Fibroblast of lung (primary cell): ENCODE measurements around the gene MGP. TPM values are rescaled to one million over a fixed set of nuclear protein-coding genes. Genes with fewer than 3 reads are reported as not detected.

ENCODE experiments used
- DNase-seq, 2 donors: peaks; one replicate each; pipeline versions ENCODE4 v3.0.0 to v3.0.0-alpha.2; 2010; ENCODE audit warnings: low read depth in 2 of 2
- H2AFZ ChIP-seq: 2 replicates; pipeline ENCODE4 v1.5.1; 2012; ENCODE audit warnings: low read length, control low read depth, inconsistent platforms
- H3K27ac ChIP-seq: 2 replicates; pipeline ENCODE4 v1.5.1; 2011; ENCODE audit warnings: low read length, control low read depth; ENCODE audit not compliant: insufficient read depth
- H3K27me3 ChIP-seq: 2 replicates; pipeline ENCODE4 v1.5.1; 2011; ENCODE audit warnings: mild to moderate bottlenecking, low read length; ENCODE audit not compliant: control insufficient read depth, insufficient read depth
- H3K36me3 ChIP-seq: 2 replicates; pipeline ENCODE4 v1.5.1; 2011; ENCODE audit warnings: low read length; ENCODE audit not compliant: control insufficient read depth, insufficient read depth
- H3K4me1 ChIP-seq: 2 replicates; pipeline ENCODE4 v1.5.1; 2011; ENCODE audit warnings: low read length; ENCODE audit not compliant: control insufficient read depth, insufficient read depth; ENCODE audit errors: extremely low read depth
- H3K4me2 ChIP-seq: 2 replicates; pipeline ENCODE4 v1.5.1; 2011; ENCODE audit warnings: low read length, control low read depth; ENCODE audit not compliant: insufficient read depth; ENCODE audit errors: extremely low read depth
- H3K4me3 ChIP-seq, 4 experiments: fragments of 200-600 bp in 1 of 4; sonication (generic) in 1 of 4; replicated peaks in 1 of 4; 2 replicates each; pipeline ENCODE4 v1.5.1; 2011 to 2016; ENCODE audit warnings: low read length in 4 of 4, low read depth in 3 of 4, mild to moderate bottlenecking in 3 of 4, control low read depth in 2 of 4, inconsistent platforms in 1 of 4, mixed read lengths in 1 of 4; ENCODE audit not compliant: insufficient read depth in 1 of 4; ENCODE audit errors: control extremely low read depth in 1 of 4
- H3K79me2 ChIP-seq: 2 replicates; pipeline ENCODE4 v1.5.1; 2012; ENCODE audit warnings: mild to moderate bottlenecking, low read length, inconsistent platforms; ENCODE audit not compliant: control insufficient read depth, insufficient read depth
- H3K9ac ChIP-seq: 2 replicates; pipeline ENCODE4 v1.5.1; 2011; ENCODE audit warnings: mild to moderate bottlenecking, low read length, control low read depth; ENCODE audit not compliant: insufficient read depth
- H3K9me3 ChIP-seq: 2 replicates; pipeline ENCODE4 v1.5.1; 2012; ENCODE audit warnings: low read depth, low read length; ENCODE audit not compliant: control insufficient read depth, insufficient read depth
- H4K20me1 ChIP-seq: 2 replicates; pipeline ENCODE4 v1.5.1; 2011; ENCODE audit warnings: low read length; ENCODE audit not compliant: control insufficient read depth, insufficient read depth; ENCODE audit errors: extremely low read depth
- EZH2 ChIP-seq: IDR thresholded peaks from 2 replicates; pipeline ENCODE4 v1.5.1; 2012; ENCODE audit warnings: low read length, control low read depth, mild to moderate bottlenecking; ENCODE audit errors: missing control alignments
- polyA plus RNA-seq, 2 donors: library from polyadenylated mRNA; depleted of rRNA in 1 of 2; stranded (reverse) in 1 of 2; unstranded in 1 of 2; fragments of >200 nt; gene quantifications; 2 replicates each; pipeline ENCODE4 v1.2.1, GENCODE V29; 2011 to 2012; ENCODE audit warnings: missing spikeins in 1 of 2
- total RNA-seq: library from RNA; depleted of rRNA; stranded (reverse); fragments of >200 nt; gene quantifications from 2 replicates; pipeline ENCODE4 v1.2.1, GENCODE V29; 2014
- TF ChIP-seq, protein P1 (sequence below), 2 donors: IDR thresholded peaks in 1 of 2; conservative IDR thresholded peaks in 1 of 2; 1 replicate in 1 of 2; 2 replicates in 1 of 2; pipeline ENCODE4 v1.5.1; 2011 to 2012; ENCODE audit warnings: low read length in 2 of 2, control low read depth in 1 of 2, inconsistent platforms in 1 of 2, low read depth in 1 of 2, mild to moderate bottlenecking in 1 of 2

Gene MGP
- total and polyA plus RNA-seq, 2 donors (not counting 1 experiment from before 2014, with no cell fraction given): 2.0 to 15.9 TPM

DNA sequence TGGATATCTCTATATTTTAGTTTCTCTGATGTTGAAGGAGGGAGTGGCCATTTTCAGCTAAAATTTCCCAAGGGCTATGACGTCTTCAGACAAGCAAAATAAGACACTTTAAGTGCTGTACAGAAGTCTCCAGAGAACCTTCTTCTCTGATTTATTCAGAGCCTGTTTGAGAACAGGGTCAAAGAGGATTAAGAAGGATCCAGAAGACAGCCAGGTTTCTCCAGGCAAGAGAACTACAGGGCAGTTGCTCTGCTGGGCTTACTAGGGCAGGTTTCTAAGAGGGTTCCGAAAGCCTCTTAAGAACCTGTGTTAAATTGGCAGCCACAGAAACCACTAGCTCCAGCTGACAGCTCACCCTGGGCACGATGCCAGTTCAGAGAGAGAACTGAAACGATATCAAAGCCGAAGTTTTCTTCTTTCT lies 1.2 kb downstream of the MGP start:
- Histone ChIP-seq H2AFZ (peak overlapping the region; percentile 23), H4K20me1 (no peaks in the 10 kb centered on the region), H3K4me3 (peak overlapping the region; percentile 2 to 48 (median 22)), H3K36me3 (no peaks in the 10 kb centered on the region), H3K9ac (no peak overlapping the region), H3K4me1 (peaks cover 6% of the 10 kb centered on the region), H3K4me2 (peak overlapping the region; percentile 69), H3K27ac (no peak overlapping the region), H3K9me3 (no peaks in the 10 kb centered on the region), H3K79me2 (no peaks in the 10 kb centered on the region), H3K27me3 (peaks cover 2% of the 10 kb centered on the region)
- DNase-seq: peak; percentile 83 to 88
- TF ChIP-seq, protein P1, sequence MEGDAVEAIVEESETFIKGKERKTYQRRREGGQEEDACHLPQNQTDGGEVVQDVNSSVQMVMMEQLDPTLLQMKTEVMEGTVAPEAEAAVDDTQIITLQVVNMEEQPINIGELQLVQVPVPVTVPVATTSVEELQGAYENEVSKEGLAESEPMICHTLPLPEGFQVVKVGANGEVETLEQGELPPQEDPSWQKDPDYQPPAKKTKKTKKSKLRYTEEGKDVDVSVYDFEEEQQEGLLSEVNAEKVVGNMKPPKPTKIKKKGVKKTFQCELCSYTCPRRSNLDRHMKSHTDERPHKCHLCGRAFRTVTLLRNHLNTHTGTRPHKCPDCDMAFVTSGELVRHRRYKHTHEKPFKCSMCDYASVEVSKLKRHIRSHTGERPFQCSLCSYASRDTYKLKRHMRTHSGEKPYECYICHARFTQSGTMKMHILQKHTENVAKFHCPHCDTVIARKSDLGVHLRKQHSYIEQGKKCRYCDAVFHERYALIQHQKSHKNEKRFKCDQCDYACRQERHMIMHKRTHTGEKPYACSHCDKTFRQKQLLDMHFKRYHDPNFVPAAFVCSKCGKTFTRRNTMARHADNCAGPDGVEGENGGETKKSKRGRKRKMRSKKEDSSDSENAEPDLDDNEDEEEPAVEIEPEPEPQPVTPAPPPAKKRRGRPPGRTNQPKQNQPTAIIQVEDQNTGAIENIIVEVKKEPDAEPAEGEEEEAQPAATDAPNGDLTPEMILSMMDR (conservative IDR thresholded peaks at IDR 0.05 in 1 of 2, IDR thresholded peaks at IDR 0.05 in 1 of 2; ENCODE audit: low read depth in 1 of 2, low read length in 2 of 2): no peak
- TF ChIP-seq EZH2: no peak

DNA sequence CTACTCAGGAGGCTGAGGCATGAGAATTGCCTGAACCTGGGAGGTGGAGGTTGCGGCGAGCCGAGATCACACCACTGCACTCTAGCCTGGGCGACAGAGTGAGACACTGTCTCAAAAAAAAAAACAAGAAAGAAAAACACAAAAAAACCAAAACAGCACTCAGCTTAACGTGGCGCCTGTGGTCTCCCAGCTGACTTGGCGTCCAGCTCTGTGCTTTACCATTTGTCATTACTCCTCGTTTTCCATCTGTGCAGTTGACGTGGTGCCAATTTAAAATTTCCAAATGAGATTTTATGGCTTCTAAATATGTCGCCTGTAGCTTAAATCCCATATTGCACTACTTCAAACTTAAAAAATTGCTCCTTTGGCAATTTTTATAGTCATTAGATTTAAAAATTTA lies 2.0 kb downstream of the MGP start:
- no peaks in the 10 kb centered on the region for H3K79me2 ChIP-seq
- H3K4me3 ChIP-seq: peak overlapping the region in 1 of 4 experiments; percentile 11
- H3K9ac ChIP-seq: no peak overlapping the region
- no peak overlapping the region for H3K27ac ChIP-seq
- TF ChIP-seq, protein P1 (conservative IDR thresholded peaks at IDR 0.05 in 1 of 2, IDR thresholded peaks at IDR 0.05 in 1 of 2; ENCODE audit: low read depth in 1 of 2, low read length in 2 of 2): no peak
- peaks cover 6% of the 10 kb centered on the region for H3K4me1 ChIP-seq
- no peak overlapping the region for H2AFZ ChIP-seq
- H4K20me1 ChIP-seq: no peaks in the 10 kb centered on the region
- no peaks in the 10 kb centered on the region for H3K27me3 ChIP-seq
- H3K4me2 ChIP-seq: no peak overlapping the region
- peak in 1 of 2 donors; percentile 39 for DNase-seq
- H3K36me3 ChIP-seq: no peaks in the 10 kb centered on the region
- H3K9me3 ChIP-seq: no peaks in the 10 kb centered on the region

DNA sequence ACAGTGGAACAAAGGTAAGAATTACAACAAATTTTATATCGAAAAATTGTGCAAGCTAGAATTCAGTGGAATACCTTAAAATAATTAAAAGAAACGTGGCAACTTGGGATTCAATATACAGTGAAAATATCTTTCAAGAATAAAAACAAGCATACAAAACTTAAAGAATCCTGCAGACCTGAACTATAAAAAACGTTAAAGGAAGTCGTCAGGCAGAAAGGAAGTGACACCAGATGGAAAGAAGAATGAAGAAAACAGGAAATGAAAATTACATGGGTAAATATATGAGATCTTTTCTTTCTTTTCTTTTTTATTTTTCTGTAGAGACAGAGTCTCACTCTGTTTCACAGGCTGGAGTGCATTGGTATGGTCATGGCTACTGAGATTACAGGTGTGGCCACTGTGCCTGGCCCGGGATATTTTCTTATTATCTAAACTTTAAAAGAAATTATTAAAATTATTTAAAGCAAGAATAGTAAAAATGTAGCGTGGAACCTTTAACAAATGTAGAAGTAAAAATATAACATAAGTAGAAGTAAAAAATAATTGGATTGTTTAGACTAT lies 4.7 kb downstream of the MGP start:
- TF ChIP-seq, protein P1 (conservative IDR thresholded peaks at IDR 0.05 in 1 of 2, IDR thresholded peaks at IDR 0.05 in 1 of 2; ENCODE audit: low read depth in 1 of 2, low read length in 2 of 2): no peak
- TF ChIP-seq EZH2: no peak
- DNase-seq: no peak
- no peak overlapping the region for H3K4me2 ChIP-seq

More for the DNA sequence above, 4.7 kb downstream of the MGP start:
- peaks cover 6% of the 10 kb centered on the region for H3K4me1 ChIP-seq
- H4K20me1 ChIP-seq: no peaks in the 10 kb centered on the region
- no peak overlapping the region for H3K9ac ChIP-seq
- H3K27me3 ChIP-seq: no peaks in the 10 kb centered on the region
- H2AFZ ChIP-seq: no peak overlapping the region
- no peaks in the 10 kb centered on the region for H3K36me3 ChIP-seq
- H3K27ac ChIP-seq: no peak overlapping the region
- no peaks in the 10 kb centered on the region for H3K79me2 ChIP-seq
- H3K4me3 ChIP-seq: no peak overlapping the region
- no peaks in the 10 kb centered on the region for H3K9me3 ChIP-seq
